GM12875 (cell line): ENCODE results near the gene HLA-DQB1.
"Not testable (repeated sequence)": the region's sequence is repeated elsewhere in the genome, so short reads cannot be mapped to it uniquely, and the experiment has no call there.

ENCODE experiments used
- H3K4me3 ChIP-seq: one replicate; pipeline ENCODE4 v1.5.1; 2011; ENCODE audit warnings: low read depth, low read length, control low read depth
- TF ChIP-seq, protein P1 (sequence below): IDR thresholded peaks from 2 replicates; pipeline ENCODE4 v1.5.1; 2011; ENCODE audit warnings: low read depth, mild to moderate bottlenecking, control low read depth, inconsistent platforms, low read length, moderate library complexity, borderline replicate concordance; ENCODE audit not compliant: insufficient read depth

Gene HLA-DQB1

GRCh38 chr6:32662099-32662498 lies 4.4 kb downstream of the HLA-DQB1 start:
- no peak overlapping the region for H3K4me3 ChIP-seq
- TF ChIP-seq, protein P1, sequence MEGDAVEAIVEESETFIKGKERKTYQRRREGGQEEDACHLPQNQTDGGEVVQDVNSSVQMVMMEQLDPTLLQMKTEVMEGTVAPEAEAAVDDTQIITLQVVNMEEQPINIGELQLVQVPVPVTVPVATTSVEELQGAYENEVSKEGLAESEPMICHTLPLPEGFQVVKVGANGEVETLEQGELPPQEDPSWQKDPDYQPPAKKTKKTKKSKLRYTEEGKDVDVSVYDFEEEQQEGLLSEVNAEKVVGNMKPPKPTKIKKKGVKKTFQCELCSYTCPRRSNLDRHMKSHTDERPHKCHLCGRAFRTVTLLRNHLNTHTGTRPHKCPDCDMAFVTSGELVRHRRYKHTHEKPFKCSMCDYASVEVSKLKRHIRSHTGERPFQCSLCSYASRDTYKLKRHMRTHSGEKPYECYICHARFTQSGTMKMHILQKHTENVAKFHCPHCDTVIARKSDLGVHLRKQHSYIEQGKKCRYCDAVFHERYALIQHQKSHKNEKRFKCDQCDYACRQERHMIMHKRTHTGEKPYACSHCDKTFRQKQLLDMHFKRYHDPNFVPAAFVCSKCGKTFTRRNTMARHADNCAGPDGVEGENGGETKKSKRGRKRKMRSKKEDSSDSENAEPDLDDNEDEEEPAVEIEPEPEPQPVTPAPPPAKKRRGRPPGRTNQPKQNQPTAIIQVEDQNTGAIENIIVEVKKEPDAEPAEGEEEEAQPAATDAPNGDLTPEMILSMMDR, result no peak

DNA sequence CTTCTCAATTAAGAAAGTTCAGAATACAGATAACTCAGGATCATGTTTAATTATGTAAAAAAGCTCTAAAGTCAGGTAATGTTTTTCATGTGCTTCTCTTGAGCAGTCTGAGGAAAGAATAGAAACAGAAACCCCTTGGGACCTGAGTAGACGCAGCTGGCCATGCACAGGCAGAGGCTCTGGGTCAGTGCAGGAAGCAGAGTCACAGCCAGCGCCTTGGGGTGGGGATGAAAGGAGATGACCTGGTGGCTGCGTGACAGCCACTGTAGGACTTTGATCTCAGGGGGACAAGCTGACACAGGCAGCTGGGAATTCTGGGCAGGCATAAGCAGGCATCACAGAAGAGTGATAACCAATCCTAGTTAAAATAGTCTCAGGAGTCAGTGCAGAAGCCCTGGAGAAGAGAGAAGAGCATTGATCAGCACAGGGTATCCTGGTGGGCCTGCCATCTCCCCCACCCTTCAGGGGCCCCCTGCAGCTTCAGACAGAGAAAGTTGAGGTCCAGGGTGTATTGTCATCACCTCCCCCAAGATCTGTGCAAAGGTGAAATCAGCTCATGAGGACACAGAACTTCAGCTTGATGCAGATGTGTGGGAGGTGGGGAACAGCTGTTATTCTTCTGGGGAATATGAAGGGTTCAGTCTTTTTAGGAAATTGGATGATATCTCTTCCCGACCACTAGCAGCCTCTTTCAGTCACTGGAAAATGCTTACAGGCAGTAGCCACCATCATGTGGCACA lies 6.4 kb downstream of the HLA-DQB1 start:
- H3K4me3 ChIP-seq, result no peak overlapping the region
- TF ChIP-seq, protein P1, result no peak

DNA sequence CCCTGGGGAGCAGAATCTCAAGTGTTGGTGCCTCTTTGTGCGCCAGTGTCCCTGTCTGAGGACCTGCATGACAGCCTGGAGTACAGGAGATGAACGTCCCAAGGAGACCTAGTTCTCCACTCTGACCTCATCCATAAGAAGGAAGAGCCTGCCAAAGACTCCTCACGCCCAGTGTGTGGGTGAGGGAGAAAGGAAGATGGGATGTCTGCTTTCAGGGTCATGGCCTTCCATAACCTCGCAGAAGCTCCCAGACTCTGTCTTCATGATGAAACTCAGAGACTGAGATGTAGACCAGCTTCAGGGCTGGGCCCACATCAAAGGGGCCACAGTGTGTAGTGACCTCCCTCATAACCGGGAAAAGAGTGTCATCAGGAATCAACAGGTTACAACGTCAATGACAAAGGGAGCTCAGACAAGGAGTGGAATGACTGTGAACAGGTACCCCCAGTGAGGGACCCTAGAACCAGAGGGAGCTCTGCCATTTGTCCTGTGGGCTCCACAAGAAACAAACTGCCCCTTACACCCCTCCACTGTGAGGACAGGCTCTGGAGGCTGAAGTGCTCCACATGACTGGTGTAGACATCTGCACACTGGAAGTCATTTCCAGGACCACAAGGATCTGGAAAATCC lies 8.1 kb downstream of the HLA-DQB1 start:
- no peak overlapping the region for H3K4me3 ChIP-seq
- TF ChIP-seq, protein P1, result no peak

- not testable (repeated sequence) for H3K4me3 ChIP-seq
Observed at GRCh38 chr6:32657819-32658218, 8.6 kb downstream of the HLA-DQB1 start.

- H3K4me3 ChIP-seq, result not testable (repeated sequence)
Observed at GRCh38 chr6:32657329-32657728, 9.1 kb downstream of the HLA-DQB1 start.

GRCh38 chr6:32655203-32655710 lies 11.2 kb downstream of the HLA-DQB1 start:
- no peak overlapping the region for H3K4me3 ChIP-seq
- TF ChIP-seq, protein P1, result no peak

GRCh38 chr6:32645047-32645703 lies 21.3 kb downstream of the HLA-DQB1 start:
- no peak overlapping the region for H3K4me3 ChIP-seq
- TF ChIP-seq, protein P1, result no peak

GRCh38 chr6:32643904-32644303 lies 22.6 kb downstream of the HLA-DQB1 start:
- H3K4me3 ChIP-seq, result no peak overlapping the region
- TF ChIP-seq, protein P1, result no peak
